ENCODE measurements around the gene TLE1. TPM values are rescaled to one million over a fixed set of nuclear protein-coding genes. Genes with fewer than 3 reads are reported as not detected.

TLE1 gene
- total and polyA plus RNA-seq, 10 of the 15 experiments (the other 5 are each of a cell fraction or from before 2014, with no cell fraction given): 0.04 to 0.23 (median 0.10) TPM; not detected in 6

DNA sequence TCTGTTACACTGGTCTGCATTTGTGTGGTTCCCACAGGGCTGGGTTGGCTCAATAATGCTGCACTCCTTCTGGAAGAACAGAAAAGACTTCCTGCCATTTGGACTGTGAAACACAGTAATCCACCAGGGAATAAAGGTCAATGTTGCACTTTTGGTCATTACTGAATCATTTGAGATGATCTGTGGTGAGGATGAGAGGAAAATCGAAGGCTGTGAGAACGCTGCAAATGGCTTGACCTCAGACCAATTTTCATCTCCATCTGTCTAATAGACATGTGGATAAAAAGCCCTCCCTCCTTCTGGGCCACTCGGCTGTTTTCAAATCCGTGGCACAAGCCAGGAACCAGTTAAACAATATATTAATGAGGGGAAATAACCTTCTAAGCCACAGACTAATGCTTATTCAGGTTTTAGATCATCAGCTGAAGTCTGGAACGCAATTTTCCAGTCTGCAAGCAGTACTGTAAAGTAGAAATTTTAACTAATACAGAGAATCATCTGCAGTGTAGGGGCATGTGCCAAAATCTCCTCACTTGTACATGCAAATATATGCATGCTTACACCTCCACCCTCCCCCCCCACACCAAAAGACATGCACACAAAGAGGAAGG, 20.2 kb downstream of the TLE1 start (continued):
- TF ChIP-seq BCL11A (IDR thresholded peaks at IDR 0.05; ENCODE audit: low read depth, low read length): no peak

DNA sequence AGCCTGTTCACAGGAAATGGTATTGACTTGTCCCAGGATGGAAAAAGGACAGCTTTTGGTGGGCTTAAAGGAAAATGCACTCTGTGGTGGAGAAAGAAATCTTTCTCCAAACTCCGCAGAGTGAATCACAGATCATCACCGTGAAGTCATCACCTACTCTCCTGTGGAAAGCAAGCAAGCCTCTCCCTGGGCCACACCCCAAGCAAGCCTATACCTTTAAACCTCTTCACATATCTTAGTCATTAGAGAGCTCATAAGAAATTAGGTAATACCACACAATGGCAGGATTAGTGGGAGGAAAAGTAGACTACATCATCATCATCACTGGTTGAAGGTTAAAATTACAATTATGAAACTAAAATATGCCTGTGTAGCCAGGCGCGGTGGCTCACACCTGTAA, 23.2 kb downstream of the TLE1 start:
- POLR2A ChIA-PET: no interaction called here
- TF ChIP-seq ESRRA (IDR thresholded peaks at IDR 0.05; ENCODE audit: low read length) (no peak), RELA (IDR thresholded peaks at IDR 0.05; ENCODE audit: borderline replicate concordance, partially characterized antibody) (no peak), BHLHE40 (IDR thresholded peaks at IDR 0.05; ENCODE audit: borderline replicate concordance in 1 of 2, low read depth in 2 of 2, low read length in 1 of 2) (no peak), HDAC6 (IDR thresholded peaks at IDR 0.05; ENCODE audit: unreplicated experiment) (no peak), NFYB (IDR thresholded peaks at IDR 0.05; ENCODE audit: insufficient read depth, low read depth, low read length) (no peak), ZNF24 (IDR thresholded peaks at IDR 0.05) (no peak), STAT1 (conservative IDR thresholded peaks at IDR 0.05) (no peak), ZNF622 (IDR thresholded peaks at IDR 0.05) (no peak), POU2F2 (IDR thresholded peaks at IDR 0.05; ENCODE audit: borderline replicate concordance, low read depth, low read length) (no peak), IKZF1 (conservative IDR thresholded peaks at IDR 0.05) (no peak), CEBPB (IDR thresholded peaks at IDR 0.05; ENCODE audit: borderline replicate concordance in 1 of 2, low read depth in 2 of 2, low read length in 2 of 2) (no peak), MXI1 (IDR thresholded peaks at IDR 0.05; ENCODE audit: low read depth, low read length) (no peak), MEF2A (IDR thresholded peaks at IDR 0.05; ENCODE audit: insufficient read depth, low read depth, low read length) (no peak), TCF7 (IDR thresholded peaks at IDR 0.05; ENCODE audit: borderline replicate concordance) (no peak), GABPA (IDR thresholded peaks at IDR 0.05; ENCODE audit: low read depth) (no peak), HDGF (IDR thresholded peaks at IDR 0.05) (no peak)
- TF ChIP-seq, protein P1, sequence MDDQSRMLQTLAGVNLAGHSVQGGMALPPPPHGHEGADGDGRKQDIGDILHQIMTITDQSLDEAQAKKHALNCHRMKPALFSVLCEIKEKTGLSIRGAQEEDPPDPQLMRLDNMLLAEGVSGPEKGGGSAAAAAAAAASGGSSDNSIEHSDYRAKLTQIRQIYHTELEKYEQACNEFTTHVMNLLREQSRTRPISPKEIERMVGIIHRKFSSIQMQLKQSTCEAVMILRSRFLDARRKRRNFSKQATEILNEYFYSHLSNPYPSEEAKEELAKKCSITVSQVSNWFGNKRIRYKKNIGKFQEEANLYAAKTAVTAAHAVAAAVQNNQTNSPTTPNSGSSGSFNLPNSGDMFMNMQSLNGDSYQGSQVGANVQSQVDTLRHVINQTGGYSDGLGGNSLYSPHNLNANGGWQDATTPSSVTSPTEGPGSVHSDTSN (IDR thresholded peaks at IDR 0.05; ENCODE audit: insufficient replicate concordance, low read depth, low read length): no peak
- TF ChIP-seq, protein P2, sequence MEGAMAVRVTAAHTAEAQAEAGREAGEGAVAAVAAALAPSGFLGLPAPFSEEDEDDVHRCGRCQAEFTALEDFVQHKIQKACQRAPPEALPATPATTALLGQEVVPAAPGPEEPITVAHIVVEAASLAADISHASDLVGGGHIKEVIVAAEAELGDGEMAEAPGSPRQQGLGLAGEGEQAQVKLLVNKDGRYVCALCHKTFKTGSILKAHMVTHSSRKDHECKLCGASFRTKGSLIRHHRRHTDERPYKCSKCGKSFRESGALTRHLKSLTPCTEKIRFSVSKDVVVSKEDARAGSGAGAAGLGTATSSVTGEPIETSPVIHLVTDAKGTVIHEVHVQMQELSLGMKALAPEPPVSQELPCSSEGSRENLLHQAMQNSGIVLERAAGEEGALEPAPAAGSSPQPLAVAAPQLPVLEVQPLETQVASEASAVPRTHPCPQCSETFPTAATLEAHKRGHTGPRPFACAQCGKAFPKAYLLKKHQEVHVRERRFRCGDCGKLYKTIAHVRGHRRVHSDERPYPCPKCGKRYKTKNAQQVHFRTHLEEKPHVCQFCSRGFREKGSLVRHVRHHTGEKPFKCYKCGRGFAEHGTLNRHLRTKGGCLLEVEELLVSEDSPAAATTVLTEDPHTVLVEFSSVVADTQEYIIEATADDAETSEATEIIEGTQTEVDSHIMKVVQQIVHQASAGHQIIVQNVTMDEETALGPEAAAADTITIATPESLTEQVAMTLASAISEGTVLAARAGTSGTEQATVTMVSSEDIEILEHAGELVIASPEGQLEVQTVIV (IDR thresholded peaks at IDR 0.05; ENCODE audit: borderline replicate concordance, partially characterized antibody): no peak
- TF ChIP-seq, protein P3, sequence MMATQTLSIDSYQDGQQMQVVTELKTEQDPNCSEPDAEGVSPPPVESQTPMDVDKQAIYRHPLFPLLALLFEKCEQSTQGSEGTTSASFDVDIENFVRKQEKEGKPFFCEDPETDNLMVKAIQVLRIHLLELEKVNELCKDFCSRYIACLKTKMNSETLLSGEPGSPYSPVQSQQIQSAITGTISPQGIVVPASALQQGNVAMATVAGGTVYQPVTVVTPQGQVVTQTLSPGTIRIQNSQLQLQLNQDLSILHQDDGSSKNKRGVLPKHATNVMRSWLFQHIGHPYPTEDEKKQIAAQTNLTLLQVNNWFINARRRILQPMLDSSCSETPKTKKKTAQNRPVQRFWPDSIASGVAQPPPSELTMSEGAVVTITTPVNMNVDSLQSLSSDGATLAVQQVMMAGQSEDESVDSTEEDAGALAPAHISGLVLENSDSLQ (IDR thresholded peaks at IDR 0.05): no peak

More for the DNA sequence above, 23.2 kb downstream of the TLE1 start:
- no peaks in the 10 kb centered on the region for H3K27me3 ChIP-seq (replicated peaks in 1 of 2; ENCODE audit: control insufficient read depth in 2 of 2, insufficient read depth in 2 of 2, low read length in 1 of 2)
- SMC1A ChIA-PET (ENCODE audit: uncharacterized antibody, unreplicated experiment): no interaction called here
- H3K36me3 ChIP-seq (ENCODE audit: control insufficient read depth in 2 of 2, insufficient read depth in 2 of 2, low read length in 1 of 2): no peaks in the 10 kb centered on the region
- DNase-seq (ENCODE audit: low read depth, low spot score) (no peak), ATAC-seq (no peak), FAIRE-seq (no peak)
- no peak overlapping the region for H2AFZ ChIP-seq (ENCODE audit: control insufficient read depth, low read depth, low read length)
- no peaks in the 10 kb centered on the region for H3K4me1 ChIP-seq (ENCODE audit: control insufficient read depth, insufficient read depth, low read length)
- in situ Hi-C loops (cut with MboI) (no loop called here), intact Hi-C loops (cut with micrococcal nuclease; ENCODE audit: unreplicated experiment) (no loop called here)
- CTCF ChIA-PET: interaction anchor here (1.1 kb wide), 1 partner anchor 13 kb away, joined by 3 read pairs; no protein-coding TSS in a partner anchor
- H3K4me2 ChIP-seq (ENCODE audit: control insufficient read depth, insufficient read depth): no peak overlapping the region
- RAD21 ChIA-PET (ENCODE audit: unreplicated experiment): no interaction called here
- no TSS peak for BruUV-seq (replicated peaks)
- H3K9me3 ChIP-seq (replicated peaks; ENCODE audit: control insufficient read depth, insufficient read depth, low read length): no peaks in the 10 kb centered on the region
- no peaks in the 10 kb centered on the region for H3K79me2 ChIP-seq (ENCODE audit: control insufficient read depth, insufficient read depth, low read length)
- H4K20me1 ChIP-seq (ENCODE audit: control insufficient read depth, insufficient read depth): no peaks in the 10 kb centered on the region
- 92% methylated on average over 4 of the region's 4 CpGs for WGBS (ENCODE audit: insufficient coverage, insufficient replicate concordance, low lambda C conversion rate, missing lambda C conversion rate)
- no peak overlapping the region for H3K4me3 ChIP-seq
- no peak overlapping the region for H3K9ac ChIP-seq (ENCODE audit: control insufficient read depth, insufficient read depth, low read length)
- H3K27ac ChIP-seq (ENCODE audit: control insufficient read depth, insufficient read depth): no peak overlapping the region

All from GM12878 (cell line).